Eye (tissue), 1 donor: ENCODE measurements around the gene TAF11L13.
"Not testable (repeated sequence)": the region's sequence is repeated elsewhere in the genome, so short reads cannot be mapped to it uniquely, and the experiment has no call there.

Experiments
- DNase-seq: peaks from one replicate; pipeline ENCODE4 v3.0.0-alpha.2; 2015

The TAF11L13 gene

GRCh38 chr5:17631788-17632187, at the start of gene TAF11L13:
Gene TAF11L13, plus strand, starts transcription at chr5:17632088.
- DNase-seq = not testable (repeated sequence)

- not testable (repeated sequence) for DNase-seq
Measured at GRCh38 chr5:17585658-17586057, 46.2 kb upstream of the TAF11L13 start, which contains the start of gene TAF11L7. Gene TAF11L7, minus strand, starts transcription at chr5:17585758.

- not testable (repeated sequence) for DNase-seq
Measured at GRCh38 chr5:17590860-17591259, 41.0 kb upstream of the TAF11L13 start, which contains the start of gene TAF11L8. Gene TAF11L8, minus strand, starts transcription at chr5:17590960.

GRCh38 chr5:17594255-17594654, 37.6 kb upstream of the TAF11L13 start, which contains the start of gene TAF11L9:
Gene TAF11L9, minus strand, starts transcription at chr5:17594394.
- DNase-seq = not testable (repeated sequence)

- not testable (repeated sequence) for DNase-seq
Measured at GRCh38 chr5:17597728-17598127, 34.2 kb upstream of the TAF11L13 start, which contains the start of gene TAF11L10. Gene TAF11L10, minus strand, starts transcription at chr5:17597828.

- DNase-seq = not testable (repeated sequence)
Measured at GRCh38 chr5:17603880-17604279, 28.0 kb upstream of the TAF11L13 start, which contains the start of gene TAF11L11. Gene TAF11L11, plus strand, starts transcription at chr5:17604183.

GRCh38 chr5:17604951-17605350, 26.9 kb upstream of the TAF11L13 start:
- DNase-seq = no peak

GRCh38 chr5:17607461-17607860, 24.4 kb upstream of the TAF11L13 start:
- not testable (repeated sequence) for DNase-seq

- not testable (repeated sequence) for DNase-seq
Measured at GRCh38 chr5:17610092-17610491, 21.8 kb upstream of the TAF11L13 start, which contains the start of gene TAF11L12. Gene TAF11L12, plus strand, starts transcription at chr5:17610392.

GRCh38 chr5:17614872-17615605, 16.8 kb upstream of the TAF11L13 start:
- DNase-seq = no peak

- no peak for DNase-seq
Measured at GRCh38 chr5:17619354-17619753, 12.5 kb upstream of the TAF11L13 start.

GRCh38 chr5:17620627-17621026, 11.3 kb upstream of the TAF11L13 start:
- no peak for DNase-seq

- DNase-seq = no peak
Measured at GRCh38 chr5:17625686-17626085, 6.2 kb upstream of the TAF11L13 start.

- no peak for DNase-seq
Measured at GRCh38 chr5:17634160-17634559, 2.3 kb downstream of the TAF11L13 start, which contains the start of gene TAF11L14. Gene TAF11L14, plus strand, starts transcription at chr5:17634460.

- DNase-seq = not testable (repeated sequence)
Measured at GRCh38 chr5:17649232-17649631, 17.3 kb downstream of the TAF11L13 start.

GRCh38 chr5:17655201-17655759, 23.4 kb downstream of the TAF11L13 start:
- not testable (repeated sequence) for DNase-seq

GRCh38 chr5:17655921-17656320, 24.0 kb downstream of the TAF11L13 start:
- DNase-seq = no peak

GRCh38 chr5:17663182-17663581, 31.3 kb downstream of the TAF11L13 start:
- no peak for DNase-seq

- no peak for DNase-seq
Measured at GRCh38 chr5:17665836-17666235, 33.9 kb downstream of the TAF11L13 start.

- no peak for DNase-seq
Measured at GRCh38 chr5:17666726-17667235, 34.9 kb downstream of the TAF11L13 start.

- DNase-seq = no peak
Measured at GRCh38 chr5:17670353-17670752, 38.5 kb downstream of the TAF11L13 start.

- DNase-seq = no peak
Measured at GRCh38 chr5:17678751-17679324, 47.0 kb downstream of the TAF11L13 start.

GRCh38 chr5:17679597-17680203, 47.8 kb downstream of the TAF11L13 start:
- DNase-seq = no peak
